HG03196 (cell line): Measurements from ENCODE around the gene PCP4.
"Not testable (repeated sequence)": the region's sequence is repeated elsewhere in the genome, so short reads cannot be mapped to it uniquely, and the experiment has no call there.

Source experiments
- ATAC-seq: cut with Tn5 transposase; IDR thresholded peaks from one replicate; pipeline ENCODE4 v1.9.1; 2021; ENCODE audit not compliant: unreplicated experiment

PCP4 gene

DNA sequence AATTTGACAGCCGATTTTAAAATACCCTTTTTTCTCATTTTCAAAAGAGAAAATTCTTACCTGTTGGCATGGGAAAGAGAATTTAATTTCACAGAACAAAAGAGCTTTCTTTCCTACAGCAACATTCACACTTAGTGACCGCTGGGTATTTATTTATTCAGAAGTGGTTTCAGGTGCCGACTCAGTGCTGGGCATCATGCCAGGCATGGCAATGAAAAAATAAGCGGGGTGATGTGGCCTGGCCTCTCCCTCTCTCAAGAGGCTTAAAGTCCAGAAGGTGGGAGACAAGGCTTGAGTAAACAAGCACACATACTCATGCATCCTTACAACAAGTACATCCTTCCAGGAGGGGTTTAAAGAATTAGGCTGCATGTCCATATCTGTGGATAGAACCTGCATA lies 4.1 kb upstream of the PCP4 start:
- no peak for ATAC-seq

DNA sequence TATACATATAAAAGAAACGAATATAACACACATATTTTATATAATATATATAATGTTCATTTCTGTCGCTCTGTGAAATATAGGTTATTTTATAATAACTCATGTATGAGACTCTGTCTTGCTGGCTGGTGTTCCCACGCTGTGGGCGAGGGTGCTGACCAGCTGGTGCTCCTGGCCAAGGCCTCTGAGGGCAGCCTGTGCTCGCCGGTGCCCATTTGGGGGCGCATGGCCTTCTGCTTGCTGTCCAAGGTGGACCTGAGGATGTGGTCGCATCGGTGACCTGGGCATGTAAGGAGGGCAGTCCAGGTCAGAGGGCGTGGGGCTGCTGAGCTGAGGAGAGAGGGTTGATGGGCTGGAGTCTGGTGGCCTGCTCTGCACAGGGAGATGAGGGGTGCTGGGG lies 1.1 kb upstream of the PCP4 start:
- no peak for ATAC-seq

DNA sequence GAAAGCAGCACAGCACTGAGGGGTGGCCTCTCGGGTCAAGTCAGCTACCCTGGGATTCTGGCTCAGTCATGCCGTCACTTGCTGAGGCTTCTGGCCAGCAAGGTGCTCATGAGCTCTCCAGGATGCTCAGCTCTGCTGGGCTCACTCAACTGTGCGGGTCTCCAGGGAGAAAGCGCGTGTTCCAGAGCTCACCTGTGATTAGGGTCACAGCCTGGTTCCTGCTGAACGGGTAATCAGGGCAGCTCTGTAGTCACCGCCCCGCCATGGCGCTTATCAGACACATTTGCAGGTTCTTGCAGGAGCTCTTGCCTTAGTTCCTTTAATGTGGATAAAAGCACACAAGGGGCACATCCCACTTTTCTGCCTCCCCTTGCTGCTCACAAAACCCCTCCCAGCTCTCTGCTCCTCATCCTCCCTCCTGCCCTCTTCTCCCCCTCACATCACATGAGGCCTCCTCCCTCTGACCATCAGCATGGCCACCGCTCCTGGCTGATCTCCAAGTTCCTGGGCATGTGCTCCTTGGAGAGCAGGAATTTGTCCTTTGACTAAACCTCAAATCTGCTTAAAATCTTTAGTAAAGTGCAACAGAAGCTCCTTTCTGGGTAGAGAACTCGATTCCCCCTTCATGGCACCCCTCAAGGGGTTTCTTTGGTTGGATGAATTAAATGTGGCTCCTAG lies 2.0 kb downstream of the PCP4 start:
- no peak for ATAC-seq

DNA sequence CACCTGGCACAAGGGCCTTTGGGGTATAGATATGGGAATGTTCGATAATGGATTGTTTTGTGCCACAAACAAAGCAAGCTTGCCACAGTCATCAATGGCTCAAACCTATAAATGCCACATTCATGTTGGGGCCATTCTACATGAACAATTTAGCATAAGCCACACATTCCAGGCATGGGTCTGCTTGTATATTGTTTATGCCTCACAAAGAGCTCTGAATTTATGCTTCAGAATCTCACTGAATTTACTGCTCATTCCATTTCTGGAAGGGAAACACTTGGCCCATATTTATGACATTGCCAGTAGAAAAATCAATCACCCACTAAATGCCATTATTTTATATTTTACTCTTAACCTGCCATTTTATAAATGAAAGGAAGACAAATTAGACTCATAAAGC lies 6.4 kb downstream of the PCP4 start:
- ATAC-seq, result no peak

DNA sequence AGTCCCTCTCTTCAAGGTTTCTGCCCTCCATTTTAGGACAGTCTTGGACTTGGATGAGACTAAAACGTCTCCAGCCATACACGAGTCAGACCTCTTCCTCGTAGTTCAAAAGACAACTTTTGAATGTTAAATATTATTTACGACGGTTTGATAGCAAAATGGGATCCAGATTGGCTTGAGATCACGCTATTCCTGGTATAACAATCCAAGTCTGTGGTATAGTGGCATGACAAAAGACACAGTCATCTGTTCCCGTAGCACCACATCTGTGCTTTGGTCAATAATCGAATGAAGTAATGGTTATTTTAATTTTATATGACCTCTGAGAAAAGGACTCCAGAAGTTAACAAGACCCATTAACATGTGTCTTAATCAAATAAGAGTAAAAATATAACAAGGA lies 7.0 kb downstream of the PCP4 start:
- no peak for ATAC-seq

DNA sequence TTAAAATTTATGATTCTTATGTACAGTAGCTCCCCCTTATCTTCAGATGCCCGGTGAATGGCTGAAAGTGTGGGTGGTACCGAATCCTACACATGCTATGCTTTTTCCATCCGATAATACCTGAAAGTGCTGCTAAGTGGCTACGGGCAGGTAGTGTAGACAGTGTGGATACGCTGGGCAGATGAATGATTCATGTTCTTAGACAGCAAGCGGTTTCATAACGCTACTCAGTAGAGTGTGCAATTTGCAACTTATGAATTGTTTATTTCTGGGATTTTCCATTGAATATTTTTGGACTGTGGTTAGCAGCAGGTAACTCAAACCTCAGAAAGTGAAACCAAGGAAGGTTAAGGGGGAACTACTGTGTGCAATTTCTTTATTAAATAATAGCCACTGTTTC lies 7.5 kb downstream of the PCP4 start:
- no peak for ATAC-seq

DNA sequence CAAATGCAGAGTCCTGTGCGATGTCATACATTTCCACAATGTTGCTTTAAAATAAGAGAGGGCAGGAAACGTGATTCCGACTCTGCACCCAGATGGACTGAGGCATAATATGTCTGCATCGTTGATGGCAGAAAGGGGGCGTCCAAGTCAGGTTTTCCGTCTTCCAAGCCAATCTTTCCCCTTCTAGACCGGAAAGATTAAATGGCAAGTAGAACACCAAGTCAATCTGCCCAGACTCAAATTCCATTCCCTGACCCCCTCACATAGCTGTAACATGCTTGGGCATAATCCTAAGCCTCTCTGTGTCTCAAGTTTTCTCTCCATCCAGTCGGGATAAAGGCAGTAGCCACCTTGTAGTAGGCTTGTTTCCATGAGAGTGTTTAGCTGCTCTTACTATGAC lies 14.4 kb downstream of the PCP4 start:
- ATAC-seq, result no peak

DNA sequence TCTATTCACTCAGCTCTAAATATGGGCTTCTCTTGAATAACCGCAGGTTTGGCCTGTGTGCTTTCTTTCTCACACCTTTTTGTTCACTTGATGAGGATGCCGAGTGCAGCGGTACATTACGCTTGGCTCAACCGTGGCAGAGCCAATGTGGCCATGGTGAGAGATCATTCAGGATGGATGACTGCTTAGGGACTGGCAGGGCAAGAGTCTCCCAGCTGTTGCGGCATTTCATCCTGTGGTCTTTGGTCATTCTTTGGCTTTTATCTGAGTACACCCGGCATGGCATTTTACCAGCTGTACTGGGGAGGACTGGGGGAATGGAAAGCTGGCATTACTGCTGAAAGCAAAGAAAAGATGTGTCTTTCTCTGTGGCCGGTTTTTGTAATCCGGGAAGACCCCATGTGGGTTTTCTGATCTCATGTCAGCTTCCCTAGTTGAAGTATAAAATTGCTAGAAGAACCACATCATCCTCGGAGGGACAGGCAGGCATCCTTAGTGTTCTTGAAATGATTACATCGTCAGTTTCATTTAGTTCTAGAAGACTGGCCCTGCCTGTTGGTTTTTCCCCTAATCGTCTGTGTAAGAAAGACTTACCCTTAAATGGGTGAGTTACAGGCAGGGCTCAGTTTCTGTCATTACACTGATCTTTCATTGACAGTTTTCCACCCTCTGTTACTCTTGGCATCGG lies 15.1 kb downstream of the PCP4 start:
- no peak for ATAC-seq

DNA sequence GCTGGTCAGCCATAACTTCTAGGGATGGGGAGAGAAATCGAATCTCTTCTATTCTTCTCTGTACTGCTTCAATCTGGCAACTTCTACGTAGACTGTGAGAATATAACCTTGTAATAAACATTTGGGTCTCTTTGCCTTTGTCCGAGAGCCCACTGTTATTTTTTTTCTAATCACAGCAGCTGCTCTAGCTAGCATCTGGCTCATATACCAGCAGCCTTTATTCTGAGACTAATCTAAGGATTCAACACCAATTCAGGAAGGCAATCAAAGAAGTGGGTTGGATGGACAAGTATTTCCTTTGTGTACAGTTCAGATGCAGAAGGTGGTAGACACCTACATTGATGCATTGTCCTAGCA lies 15.6 kb downstream of the PCP4 start:
- no peak for ATAC-seq

DNA sequence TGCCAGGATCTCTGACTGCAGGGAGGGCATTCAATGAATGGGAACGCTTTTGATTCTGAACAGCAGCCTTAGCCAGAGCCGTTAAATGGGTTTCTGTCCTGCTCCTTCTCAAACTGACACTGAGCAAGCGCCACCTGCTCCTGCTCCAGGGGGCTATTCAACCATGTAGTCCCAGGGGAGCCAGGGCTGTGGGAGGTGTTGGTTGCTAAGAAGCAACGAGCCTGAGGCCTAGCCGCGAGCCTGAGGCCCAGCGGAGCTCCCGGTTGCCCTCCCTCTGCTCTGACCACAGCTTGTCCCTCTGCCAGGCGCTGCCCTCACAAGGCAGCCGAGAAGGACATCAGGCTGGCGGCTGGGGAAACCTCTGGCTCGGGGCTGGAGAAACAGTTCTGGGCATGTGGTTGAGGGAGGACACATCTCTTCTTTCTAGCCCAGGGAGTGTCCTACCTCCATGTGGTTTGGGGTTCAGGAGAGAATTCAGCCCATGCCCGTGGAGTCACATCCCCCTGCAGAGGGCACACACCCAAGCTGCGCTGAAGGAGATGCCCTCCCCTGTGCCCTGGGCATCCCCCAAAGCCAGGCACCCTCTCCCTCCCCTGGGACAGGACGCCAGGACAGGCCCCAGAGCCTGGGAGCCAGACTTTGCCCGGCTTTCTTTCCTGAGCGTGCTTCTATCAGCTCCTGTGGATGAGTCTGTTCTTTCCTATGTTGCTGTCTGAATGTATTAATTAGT lies 18.0 kb downstream of the PCP4 start:
- ATAC-seq, result no peak

DNA sequence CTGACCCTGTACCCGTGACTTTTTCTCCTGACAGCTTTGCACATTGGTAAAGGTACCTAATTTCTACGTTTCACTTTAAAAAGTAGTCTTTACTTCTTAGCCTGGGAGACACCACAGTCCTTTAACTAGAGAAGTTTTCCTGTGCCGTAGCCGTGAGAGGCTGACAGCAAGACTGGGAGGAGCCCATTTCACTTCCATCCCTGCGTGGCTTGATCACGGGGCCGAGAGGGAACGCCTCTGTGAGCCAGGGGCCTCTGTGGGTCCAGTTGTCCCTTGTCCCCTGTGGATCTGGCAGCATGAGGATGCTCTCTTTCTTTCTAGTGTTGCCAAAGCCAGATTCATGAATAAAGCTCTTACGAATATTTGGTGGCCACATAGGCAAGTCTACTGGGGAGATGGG lies 21.6 kb downstream of the PCP4 start:
- ATAC-seq, result no peak

DNA sequence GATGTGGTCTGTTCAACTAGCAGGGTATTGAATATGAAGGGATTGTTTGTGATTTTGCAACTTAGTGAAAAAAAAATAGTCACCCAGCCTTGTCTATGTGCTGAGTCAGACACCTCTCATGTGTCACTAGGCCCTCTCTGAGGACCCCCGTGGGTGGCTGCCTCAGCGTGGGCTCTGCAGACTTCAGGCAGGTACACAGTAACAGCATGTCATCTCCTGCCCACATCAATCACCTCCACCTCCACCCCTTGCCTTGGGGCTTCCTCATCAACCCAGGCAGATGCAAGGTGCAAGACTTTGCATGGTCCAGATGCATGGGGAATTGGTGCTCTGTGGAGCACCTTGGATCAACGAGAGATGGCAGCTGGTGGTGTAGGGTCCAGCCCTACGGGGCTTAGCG lies 23.9 kb downstream of the PCP4 start:
- no peak for ATAC-seq

DNA sequence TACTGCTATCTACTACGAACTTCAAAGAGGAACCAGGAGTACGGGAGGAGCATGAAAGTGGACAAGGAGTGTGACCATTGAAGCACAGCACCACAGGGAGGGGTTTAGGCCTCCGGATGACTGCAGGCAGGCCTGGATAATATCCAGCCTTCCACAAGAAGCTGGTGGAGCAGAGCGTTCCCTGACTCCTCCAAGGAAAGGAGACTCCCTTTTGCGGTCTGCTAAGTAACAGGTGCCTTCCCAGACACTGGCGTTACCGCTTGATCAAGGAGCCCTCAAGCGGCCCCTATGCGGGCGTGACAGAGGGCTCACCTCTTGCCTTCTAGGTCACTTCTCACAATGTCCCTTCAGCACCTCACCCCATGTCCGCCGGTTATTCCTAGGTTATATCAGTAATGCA lies 24.6 kb downstream of the PCP4 start:
- ATAC-seq, result not testable (repeated sequence)

DNA sequence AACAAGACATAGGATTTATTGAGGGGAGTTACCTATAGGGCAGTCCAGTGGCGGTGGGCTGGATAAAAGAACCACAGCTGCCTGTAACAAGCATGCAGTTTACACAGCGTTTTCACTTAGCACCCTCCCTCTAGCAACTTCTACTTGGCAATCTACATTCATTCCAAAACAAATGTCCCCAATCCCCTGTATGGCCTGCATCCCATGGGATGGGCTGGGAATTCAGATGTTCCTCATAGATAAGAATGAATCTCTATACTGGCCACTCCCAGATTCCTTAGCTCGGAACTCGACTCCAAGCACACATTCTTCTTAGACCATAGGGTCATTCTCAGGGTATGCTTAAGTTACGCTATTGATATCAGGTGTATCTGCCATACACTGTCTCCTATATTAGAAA lies 33.3 kb downstream of the PCP4 start:
- ATAC-seq, result no peak

DNA sequence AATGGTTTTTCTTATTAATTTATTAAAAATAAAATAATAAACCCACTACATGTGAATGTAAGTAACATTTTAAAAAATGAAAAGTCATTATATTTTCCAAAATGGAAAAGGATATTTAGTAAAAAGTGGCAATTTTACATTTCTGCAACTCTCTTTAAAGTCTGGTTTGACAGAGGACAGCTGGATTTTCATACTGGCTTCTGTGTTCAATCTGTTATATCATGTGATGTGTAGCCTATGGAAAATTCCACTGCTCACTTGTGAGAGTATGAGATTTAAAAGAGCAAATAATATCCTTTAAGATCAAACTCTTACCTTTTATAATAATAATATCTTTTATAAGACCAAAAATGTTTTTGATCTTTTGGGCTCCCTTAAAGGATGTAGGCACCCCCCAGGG lies 33.7 kb downstream of the PCP4 start:
- ATAC-seq, result no peak

DNA sequence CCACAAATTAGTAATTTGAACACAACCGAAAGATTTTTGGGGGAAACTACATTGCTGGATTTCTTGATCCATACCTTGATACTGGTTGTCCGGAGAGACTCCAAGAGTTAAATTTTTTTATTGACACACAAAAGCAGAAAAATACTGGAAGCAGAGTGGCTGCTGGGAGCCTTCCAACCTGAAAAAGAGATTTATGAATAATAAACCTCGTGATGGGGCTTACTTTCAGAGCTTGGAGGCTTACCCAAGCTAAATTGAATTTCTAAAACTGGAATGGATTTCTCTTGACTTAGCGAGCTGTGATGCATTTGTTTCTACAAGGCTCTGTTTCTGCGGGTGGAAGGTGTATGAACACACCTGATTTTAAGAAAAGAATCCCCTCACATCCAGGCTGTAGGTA lies 35.7 kb downstream of the PCP4 start:
- ATAC-seq, result no peak

DNA sequence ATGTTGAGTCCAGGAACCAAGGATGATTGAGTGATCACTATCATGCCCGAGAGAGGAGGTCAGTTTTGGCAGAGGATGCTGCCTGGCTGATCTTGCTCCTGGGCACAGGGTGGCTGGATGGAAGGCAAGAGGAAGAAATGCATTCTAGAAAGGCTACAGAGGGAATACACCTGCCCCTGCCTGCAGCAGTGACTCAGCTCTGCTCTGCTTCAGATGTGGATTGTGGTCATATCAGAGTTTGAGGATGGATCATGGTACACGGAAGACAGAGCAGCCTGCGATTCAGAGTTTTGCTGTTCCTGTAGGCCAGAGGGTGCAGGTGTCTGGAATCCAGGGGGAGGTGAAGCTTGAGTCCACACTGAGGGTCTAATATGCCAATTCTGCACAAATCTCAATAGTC lies 37.2 kb downstream of the PCP4 start:
- no peak for ATAC-seq

DNA sequence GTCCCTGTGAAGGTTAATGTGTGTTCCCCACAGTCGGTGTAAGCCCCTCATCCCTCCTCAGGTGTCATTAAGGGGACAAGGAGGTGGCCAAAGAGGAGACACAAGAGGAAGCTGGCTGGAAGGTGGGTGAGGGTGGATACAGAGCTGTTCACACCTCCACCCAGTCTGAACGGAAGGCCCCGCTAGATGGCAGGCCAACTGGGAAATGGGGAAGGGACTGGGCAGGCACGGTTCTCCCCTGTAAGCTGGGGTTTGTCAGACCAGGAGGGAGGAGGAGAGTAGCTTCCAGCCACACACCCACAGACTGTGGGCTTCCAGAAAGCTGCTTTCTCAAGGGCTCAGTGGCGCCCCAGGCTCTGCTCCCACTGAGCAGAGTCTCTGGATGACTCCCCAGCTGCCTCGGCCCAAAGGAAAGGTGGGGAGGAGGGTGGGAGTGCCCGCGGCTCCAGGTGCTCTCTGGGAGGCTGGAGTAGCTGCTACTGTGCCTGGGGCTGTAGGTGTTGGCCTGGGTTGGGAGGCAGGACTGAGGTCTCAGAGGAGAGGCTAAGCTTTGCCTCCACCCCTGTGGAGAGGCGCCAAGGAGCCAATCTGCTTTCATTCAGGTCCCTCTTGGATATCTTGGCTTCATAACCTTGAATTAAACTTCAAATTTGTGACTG lies 41.2 kb downstream of the PCP4 start:
- no peak for ATAC-seq

DNA sequence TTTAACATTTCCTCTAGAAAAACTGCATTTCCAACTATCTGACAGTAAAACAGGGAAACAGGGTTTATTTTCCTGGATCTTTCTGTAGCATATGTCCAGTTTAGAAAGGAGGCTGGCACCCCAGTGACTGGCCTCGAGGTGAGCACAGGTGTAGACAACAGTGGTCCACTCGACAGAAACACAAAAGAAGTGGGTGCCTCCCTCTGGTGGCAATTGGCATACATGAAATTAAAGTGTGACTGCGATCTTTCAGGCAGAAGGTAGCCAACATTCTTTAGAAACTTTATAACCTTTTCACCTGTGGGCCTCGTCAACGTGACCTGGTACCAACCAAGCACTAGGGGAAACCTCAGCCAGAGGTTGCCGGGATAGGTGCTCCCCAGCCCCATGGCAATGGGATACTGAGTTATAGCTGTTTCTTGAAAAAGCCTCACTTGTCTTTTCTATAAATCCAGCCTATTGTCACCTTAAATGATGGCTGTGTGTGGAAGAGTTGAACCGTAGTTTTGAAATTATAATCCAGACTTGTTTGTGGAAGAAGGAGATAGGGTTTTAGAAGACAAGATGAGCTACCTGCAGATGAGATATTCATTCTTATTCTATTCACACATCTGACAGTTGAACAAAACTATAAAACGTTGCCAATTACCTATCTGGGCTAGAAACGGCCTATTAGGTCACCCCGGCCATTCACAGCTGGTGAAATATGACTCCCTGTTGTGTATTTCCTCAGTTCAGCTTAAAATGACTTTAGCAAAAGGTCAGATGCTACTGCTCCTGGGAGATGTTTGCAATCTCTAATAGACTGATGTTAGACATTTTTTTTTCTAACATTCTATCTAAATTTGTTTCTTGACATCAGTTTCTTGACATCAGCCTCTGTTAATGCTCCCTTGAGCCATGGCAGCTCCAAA lies 44.3 kb downstream of the PCP4 start:
- no peak for ATAC-seq

DNA sequence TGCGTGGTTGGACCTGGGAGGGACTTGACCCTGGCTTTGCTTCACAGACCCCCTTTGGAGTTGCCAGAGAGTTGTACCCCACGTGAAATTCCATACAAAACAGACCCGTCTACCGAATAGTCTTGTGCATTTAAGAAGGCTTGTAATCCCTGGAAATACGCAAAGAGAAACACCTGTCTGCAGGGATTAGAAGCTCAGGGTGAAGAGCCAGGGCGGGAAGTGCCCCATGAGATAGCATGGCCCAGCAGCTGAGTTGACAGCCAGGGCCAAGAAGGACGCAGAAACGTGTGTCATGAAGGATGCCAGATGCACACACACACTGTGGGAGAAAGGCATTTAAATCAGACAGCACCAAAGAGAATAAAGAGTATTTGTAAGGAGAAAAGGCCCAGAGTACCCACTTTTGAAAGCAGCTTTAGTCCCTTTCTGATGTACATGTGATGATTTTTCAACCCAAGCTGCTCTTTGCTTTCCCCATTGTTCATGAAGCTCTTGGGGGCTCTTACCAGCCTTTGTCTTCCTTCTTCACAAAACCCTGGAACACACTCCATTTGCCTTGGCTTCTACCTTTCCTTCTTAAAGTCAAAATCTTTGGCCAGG lies 46.6 kb downstream of the PCP4 start:
- no peak for ATAC-seq

DNA sequence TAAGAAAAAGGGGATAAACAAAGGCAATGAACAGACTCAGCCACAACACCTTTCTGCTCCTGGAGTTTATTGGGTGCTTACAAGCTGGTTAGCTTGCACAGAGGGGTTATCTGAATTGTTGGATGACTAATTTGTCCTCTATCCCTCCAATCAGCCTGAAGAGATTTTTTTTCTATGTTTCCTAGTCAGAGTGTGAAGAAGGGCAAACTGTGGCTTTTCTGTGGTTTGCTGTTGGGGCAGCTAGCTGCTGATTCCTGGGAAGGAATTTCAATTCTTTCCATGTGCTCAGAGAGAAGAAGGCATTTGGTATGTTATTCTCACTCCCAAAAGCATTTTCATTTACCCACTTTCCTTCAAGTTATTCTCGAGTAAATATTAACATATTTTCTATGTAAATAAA lies 48.6 kb downstream of the PCP4 start:
- no peak for ATAC-seq
